ENCODE measurements around the gene SLC2A13.
"Not testable (repeated sequence)": the region's sequence is repeated elsewhere in the genome, so short reads cannot be mapped to it uniquely, and the experiment has no call there.

SLC2A13 gene

GRCh38 chr12:39989501-39989900 is 116.4 kb downstream of the SLC2A13 start:
- DNase-seq, result no peak

DNA sequence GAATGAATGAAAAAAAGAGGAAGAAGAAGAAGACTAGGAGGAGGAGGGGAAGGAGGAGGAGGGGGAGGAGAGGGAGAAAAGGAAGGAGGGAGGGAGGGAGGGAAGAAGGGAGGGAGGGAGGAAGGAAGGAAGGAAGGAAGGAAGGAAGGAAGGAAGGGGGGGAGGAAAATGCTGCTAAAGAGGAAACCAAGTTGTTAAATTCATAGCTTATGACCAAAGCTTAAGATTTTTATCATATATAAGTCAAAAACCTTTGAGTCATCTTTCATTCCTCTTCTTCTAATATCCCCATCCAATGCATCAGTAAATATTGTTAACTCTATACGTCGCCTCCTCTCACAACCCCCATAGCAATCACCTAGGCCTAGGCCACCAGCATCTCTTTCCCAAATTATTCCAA is 117.3 kb downstream of the SLC2A13 start:
- DNase-seq, result no peak

DNA sequence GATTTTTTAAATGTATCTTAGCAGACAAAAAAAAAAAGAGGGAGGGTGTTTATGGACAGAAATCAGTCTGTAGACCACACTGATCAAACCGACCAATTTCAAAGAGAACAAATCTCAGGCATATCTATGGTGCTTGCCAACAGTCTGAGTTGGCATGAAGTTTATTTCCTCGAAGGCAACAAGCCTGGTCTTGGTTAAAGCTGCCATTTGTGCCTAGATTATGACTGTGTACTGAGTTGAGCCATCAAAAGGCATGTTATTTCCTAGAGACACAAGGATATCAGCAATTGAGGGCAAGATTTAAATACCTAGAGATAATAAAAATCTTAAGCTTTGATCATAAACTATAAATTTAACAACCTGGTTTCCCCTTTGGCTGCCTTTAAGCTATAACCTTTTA is 119.2 kb downstream of the SLC2A13 start:
- DNase-seq, result no peak

DNA sequence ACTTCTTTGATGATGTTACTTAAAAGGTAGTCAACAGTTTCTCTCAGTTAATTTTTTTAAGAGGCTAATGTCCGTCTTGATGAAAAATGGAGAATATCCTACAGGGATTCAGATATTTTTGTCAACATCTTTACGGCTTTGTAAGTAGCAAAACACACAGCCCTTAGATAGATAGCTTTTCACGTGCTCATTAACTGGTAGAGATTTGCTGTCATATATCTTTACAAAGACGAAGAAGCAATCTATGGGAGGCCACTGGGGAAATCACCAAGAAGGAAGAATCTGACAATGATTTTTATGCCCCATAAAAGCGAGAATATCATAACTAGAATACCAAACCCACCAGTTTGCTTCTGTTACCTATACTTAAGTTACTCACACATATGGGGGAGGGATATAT is 121.2 kb downstream of the SLC2A13 start:
- no peak for DNase-seq

- no peak for DNase-seq
Observed at GRCh38 chr12:39975374-39975918, 130.4 kb downstream of the SLC2A13 start.

DNA sequence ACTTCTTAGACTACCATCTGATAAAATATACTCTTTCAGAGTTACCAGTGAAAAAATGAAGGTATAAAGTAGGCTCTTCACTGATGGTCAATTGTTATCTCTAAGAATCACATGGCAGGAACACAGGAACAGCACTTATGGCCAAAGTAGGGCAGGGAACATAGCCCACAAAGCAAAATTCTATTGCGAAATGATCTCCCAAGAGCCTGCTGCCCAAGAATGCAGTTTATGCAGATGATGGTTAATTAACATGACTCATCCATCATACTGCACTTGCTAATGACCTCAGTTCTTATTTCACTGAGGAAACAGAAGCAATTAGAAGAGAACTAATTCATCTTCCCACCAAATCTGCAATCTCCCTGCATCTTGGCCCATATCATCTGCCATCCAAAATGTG is 133.8 kb downstream of the SLC2A13 start:
- DNase-seq, result no peak

DNA sequence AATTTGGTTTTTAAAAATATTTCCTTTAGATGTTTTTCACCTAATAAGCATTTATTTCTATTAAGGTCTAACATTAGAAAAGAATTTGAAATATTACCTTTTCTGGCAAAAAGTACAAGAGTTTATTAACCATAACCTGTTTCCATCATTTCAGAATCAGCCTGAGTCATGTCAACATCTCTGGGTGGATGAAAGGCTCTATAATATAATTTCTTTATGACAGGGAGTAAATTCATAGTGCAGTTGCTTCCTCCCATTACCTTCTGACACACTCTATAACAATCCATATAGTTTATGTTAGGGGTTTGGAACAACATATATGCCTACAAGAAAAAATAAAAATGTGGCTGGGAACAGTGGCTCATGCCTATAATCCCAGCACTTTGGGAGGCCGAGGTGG is 134.5 kb downstream of the SLC2A13 start:
- DNase-seq, result no peak

DNA sequence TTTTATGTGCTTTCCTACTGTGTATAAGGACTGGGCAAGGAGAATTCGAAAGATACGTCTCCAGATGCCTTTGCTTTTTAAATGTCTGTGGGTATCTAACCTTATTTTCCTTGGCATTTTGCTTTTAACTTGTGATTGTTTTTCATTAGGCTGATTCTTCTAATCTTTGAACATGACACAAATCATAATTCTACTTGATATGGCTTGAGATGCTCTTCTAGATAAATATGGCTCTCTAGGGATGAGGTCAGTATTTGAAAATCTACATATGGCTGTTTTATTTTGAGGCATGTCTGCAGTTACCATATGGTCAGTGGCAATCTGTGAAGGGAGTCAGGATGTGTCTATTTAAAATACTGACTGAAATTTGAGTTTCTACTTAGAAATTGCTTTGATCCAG is 139.2 kb downstream of the SLC2A13 start:
- no peak for DNase-seq

GRCh38 chr12:39966256-39966655 is 139.6 kb downstream of the SLC2A13 start:
- DNase-seq, result no peak

- DNase-seq, result no peak
Observed at GRCh38 chr12:39959467-39959866, 146.4 kb downstream of the SLC2A13 start.

- DNase-seq, result no peak
Observed at GRCh38 chr12:39959031-39959430, 146.8 kb downstream of the SLC2A13 start.

- DNase-seq, result no peak
Observed at GRCh38 chr12:39958377-39958776, 147.5 kb downstream of the SLC2A13 start.

- DNase-seq, result no peak
Observed at GRCh38 chr12:39956725-39957124, 149.2 kb downstream of the SLC2A13 start.

- no peak for DNase-seq
Observed at GRCh38 chr12:39946361-39947280, 159.3 kb downstream of the SLC2A13 start.

DNA sequence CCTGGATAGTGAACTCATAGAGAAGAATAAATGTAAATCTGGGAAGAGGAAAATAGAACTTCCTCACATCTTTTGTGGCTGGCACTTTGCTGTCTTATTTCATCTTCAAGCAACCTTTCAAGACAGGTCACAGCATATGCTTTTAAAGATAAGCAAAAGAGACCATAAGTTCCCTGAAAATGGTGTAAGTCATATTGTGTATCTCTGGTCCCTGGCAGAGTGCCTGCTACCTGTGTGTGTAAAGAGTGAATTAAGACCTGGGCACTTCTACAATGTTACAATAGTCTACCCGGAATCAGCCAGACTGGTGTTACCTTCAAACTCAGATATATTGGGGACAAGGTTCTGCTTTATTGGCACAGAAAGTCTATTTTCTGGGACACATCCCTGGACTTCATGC is 168.8 kb downstream of the SLC2A13 start:
- no peak for DNase-seq

- DNase-seq, result no peak
Observed at GRCh38 chr12:39935839-39936238, 170.0 kb downstream of the SLC2A13 start.

GRCh38 chr12:39935275-39935674 is 170.6 kb downstream of the SLC2A13 start:
- no peak for DNase-seq

- DNase-seq, result no peak
Observed at GRCh38 chr12:39931857-39932256, 174.0 kb downstream of the SLC2A13 start.

- DNase-seq, result no peak
Observed at GRCh38 chr12:39931231-39931630, 174.7 kb downstream of the SLC2A13 start.

GRCh38 chr12:39930101-39930500 is 175.8 kb downstream of the SLC2A13 start:
- no peak for DNase-seq

- DNase-seq, result no peak
Observed at GRCh38 chr12:39928181-39928899, 177.5 kb downstream of the SLC2A13 start.

GRCh38 chr12:39923364-39923763 is 182.5 kb downstream of the SLC2A13 start:
- no peak for DNase-seq

- DNase-seq, result not testable (repeated sequence)
Observed at GRCh38 chr12:39922598-39922997, 183.3 kb downstream of the SLC2A13 start.

DNA sequence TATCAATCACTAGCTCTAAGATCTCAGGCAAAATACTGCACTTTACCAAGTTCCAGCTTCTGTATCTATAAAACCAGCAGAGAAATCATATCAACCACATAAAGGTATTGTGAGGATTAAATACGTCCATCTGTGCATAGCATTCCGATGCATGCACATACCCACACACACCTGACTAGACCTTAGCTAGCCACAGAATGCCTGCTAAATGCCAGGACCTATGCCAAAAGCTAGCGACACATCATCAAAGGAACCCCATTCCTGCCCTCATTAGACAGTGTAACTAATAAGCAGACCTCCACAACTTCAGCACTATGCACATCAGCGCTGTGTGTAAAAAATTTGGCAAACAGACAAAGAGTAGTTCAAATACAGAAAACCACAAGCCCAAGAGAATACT is 185.2 kb downstream of the SLC2A13 start:
- no peak for DNase-seq

Measured in NCI-H2029 (cell line).